ENCODE results near the gene MRTFB. TPM values are rescaled to one million over a fixed set of nuclear protein-coding genes. Genes with fewer than 3 reads are reported as not detected.

The MRTFB gene
- total and polyA plus RNA-seq, 11 donors = 8.0 to 38.3 (median 25.3) TPM

GRCh38 chr16:14303639-14304394 lies 232.7 kb downstream of the MRTFB start:
- H3K27me3 ChIP-seq = peaks cover 0 to 24% (median 0%) of the 10 kb centered on the region in 9 donors
- TF ChIP-seq, protein P1, sequence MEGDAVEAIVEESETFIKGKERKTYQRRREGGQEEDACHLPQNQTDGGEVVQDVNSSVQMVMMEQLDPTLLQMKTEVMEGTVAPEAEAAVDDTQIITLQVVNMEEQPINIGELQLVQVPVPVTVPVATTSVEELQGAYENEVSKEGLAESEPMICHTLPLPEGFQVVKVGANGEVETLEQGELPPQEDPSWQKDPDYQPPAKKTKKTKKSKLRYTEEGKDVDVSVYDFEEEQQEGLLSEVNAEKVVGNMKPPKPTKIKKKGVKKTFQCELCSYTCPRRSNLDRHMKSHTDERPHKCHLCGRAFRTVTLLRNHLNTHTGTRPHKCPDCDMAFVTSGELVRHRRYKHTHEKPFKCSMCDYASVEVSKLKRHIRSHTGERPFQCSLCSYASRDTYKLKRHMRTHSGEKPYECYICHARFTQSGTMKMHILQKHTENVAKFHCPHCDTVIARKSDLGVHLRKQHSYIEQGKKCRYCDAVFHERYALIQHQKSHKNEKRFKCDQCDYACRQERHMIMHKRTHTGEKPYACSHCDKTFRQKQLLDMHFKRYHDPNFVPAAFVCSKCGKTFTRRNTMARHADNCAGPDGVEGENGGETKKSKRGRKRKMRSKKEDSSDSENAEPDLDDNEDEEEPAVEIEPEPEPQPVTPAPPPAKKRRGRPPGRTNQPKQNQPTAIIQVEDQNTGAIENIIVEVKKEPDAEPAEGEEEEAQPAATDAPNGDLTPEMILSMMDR (IDR thresholded peaks at IDR 0.05) = no peak
- TF ChIP-seq POLR2A (IDR thresholded peaks at IDR 0.05) = no peak
- intact Hi-C loops (cut with DNase I) = loop anchor here in 4 of 10 donors (2.0 to 10.0 kb wide), 7 partner anchors 43 to 185 kb away; no protein-coding TSS in a partner anchor
- H3K4me3 ChIP-seq = peak overlapping the region; percentile 67 to 99 (median 92)
- peak in 1 of 5 donors; percentile 56 for DNase-seq
- H3K36me3 ChIP-seq = no peaks in the 10 kb centered on the region
- no peak for ATAC-seq
- H3K27ac ChIP-seq = peak overlapping the region in 10 of 12 donors; percentile 53 to 94 (median 89)
- WGBS, 4 donors = 46 to 59% (median 52%) methylated on average over 31 of the region's 31 CpGs
- peaks cover 0 to 61% (median 25%) of the 10 kb centered on the region in 12 donors for H3K4me1 ChIP-seq
- H3K9me3 ChIP-seq = no peaks in the 10 kb centered on the region

DNA sequence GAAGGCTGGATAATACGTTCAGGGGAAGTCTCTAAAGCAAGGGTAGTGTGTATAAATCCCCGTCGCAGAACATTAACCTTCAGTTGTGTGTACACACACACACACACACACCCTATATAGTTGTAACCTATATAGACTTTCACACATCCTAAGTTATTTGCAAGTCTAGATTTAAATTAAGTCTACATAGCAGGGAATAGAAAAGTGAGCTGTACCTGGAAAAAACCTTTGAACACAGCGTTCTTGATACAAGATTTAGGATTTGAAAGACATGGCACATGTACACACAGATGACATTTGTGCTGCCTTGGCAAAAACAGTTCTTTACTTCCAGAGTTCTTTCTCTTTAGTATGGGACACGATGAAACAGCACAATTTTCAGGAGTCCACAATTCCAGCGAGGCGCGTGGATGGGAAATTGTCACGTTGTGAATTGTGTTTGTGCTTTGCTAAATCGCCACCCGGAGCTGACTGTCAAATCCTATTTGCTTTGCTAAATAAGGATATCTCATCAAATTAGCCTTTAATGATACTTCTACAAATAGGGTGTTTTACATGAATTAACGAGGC lies 233.9 kb downstream of the MRTFB start:
- H3K27me3 ChIP-seq = peaks cover 0 to 24% (median 0%) of the 10 kb centered on the region in 9 donors

DNA sequence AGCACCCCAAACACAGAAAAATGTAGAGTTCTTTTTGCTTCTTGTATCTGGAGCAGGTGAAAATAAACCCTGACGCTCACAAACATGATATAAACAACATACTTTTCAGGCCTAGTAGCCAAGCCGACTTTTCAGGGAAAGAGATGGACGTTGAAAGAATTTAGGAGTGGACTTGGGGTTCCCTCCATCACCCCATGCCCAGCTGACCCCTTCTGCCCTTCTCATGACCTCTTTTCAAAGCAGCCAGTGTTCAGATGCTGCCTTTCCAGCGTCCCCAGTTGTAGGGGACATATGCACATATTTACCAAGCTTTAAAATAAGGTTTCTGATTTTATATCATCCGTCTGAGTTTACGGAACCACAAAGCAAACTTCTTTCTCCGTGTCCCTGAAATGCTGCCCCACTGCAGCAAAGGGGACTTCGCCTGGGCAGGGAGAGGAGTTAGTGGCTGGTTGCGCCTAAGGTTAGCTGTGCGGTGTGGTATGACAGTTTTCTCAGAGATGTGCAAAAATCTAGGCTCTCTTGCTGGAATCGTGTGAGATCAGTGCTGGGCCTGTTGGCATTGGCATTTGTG lies 235.5 kb downstream of the MRTFB start:
- Histone ChIP-seq H3K27ac (peak overlapping the region in 11 of 12 donors; percentile 43 to 78 (median 66)), H3K9me3 (no peaks in the 10 kb centered on the region), H3K27me3 (peaks cover 0 to 24% (median 0%) of the 10 kb centered on the region in 9 donors), H3K4me1 (peaks cover 0 to 75% (median 29%) of the 10 kb centered on the region in 12 donors), H3K36me3 (no peaks in the 10 kb centered on the region), H3K4me3 (no peak overlapping the region)
- 74 to 86% (median 76%) methylated on average over 11 of the region's 11 CpGs for WGBS, 4 donors
- TF ChIP-seq POLR2A (IDR thresholded peaks at IDR 0.05) = no peak
- TF ChIP-seq, protein P1 (IDR thresholded peaks at IDR 0.05) = no peak
- intact Hi-C loops (cut with DNase I) = loop anchor here in 4 of 10 donors (5.0 to 10.0 kb wide), 7 partner anchors 48 to 181 kb away; no protein-coding TSS in a partner anchor
- DNase-seq = no peak
- no peak for ATAC-seq

More for the DNA sequence above, 233.9 kb downstream of the MRTFB start:
- Histone ChIP-seq H3K4me1 (peaks cover 0 to 72% (median 30%) of the 10 kb centered on the region in 12 donors), H3K36me3 (no peaks in the 10 kb centered on the region), H3K27ac (peak overlapping the region in 5 of 12 donors; percentile 59 to 91 (median 72)), H3K4me3 (no peak overlapping the region), H3K9me3 (no peaks in the 10 kb centered on the region)
- intact Hi-C loops (cut with DNase I) = loop anchor here in 4 of 10 donors (5.0 to 10.0 kb wide), 8 partner anchors 42 to 182 kb away; no protein-coding TSS in a partner anchor
- WGBS, 4 donors = 68 to 84% (median 76%) methylated on average over 12 of the region's 12 CpGs
- ATAC-seq (no peak), DNase-seq (peak in 1 of 5 donors; percentile 11)
- TF ChIP-seq POLR2A (IDR thresholded peaks at IDR 0.05) = no peak
- TF ChIP-seq, protein P1 (IDR thresholded peaks at IDR 0.05) = no peak
